Measurements from ENCODE around the gene TBC1D10B. TPM values are rescaled to one million over a fixed set of nuclear protein-coding genes. Genes with fewer than 3 reads are reported as not detected.

The TBC1D10B gene
- total RNA-seq, 6 experiments from 2014 or later = 7.9 to 12.3 (median 10.6) TPM

GRCh38 chr16:30377812-30378235 is 7.5 kb upstream of the TBC1D10B start:
- no peak for TF ChIP-seq POLR2A (IDR thresholded peaks at IDR 0.05)
- TF ChIP-seq CTCF (IDR thresholded peaks at IDR 0.05) = no peak
- DNase-seq = peak; percentile 87 to 90 (median 87)
- Histone ChIP-seq H3K4me1 (peaks cover 0 to 9% (median 3%) of the 10 kb centered on the region in 4 donors), H3K27me3 (no peaks in the 10 kb centered on the region), H3K27ac (peak overlapping the region; percentile 88 to 97 (median 96)), H3K9me3 (no peaks in the 10 kb centered on the region), H3K36me3 (no peaks in the 10 kb centered on the region), H3K4me3 (peak overlapping the region; percentile 60 to 69 (median 64))
- intact Hi-C loops (cut with DNase I) = no loop called here
- peak; percentile 34 to 58 (median 49) for ATAC-seq
- WGBS (ENCODE audit: insufficient coverage, low coverage, low lambda C conversion rate, missing lambda C conversion rate) = 7% methylated on average over 35 of the region's 39 CpGs

GRCh38 chr16:30377050-30377811 is 6.9 kb upstream of the TBC1D10B start:
- DNase-seq (no peak), ATAC-seq (no peak)
- no peaks in the 10 kb centered on the region for H3K27me3 ChIP-seq
- WGBS (ENCODE audit: insufficient coverage, low coverage, low lambda C conversion rate, missing lambda C conversion rate) = 51% methylated on average over 20 of the region's 29 CpGs
- H3K27ac ChIP-seq = peak overlapping the region; percentile 88 to 97 (median 96)
- peak overlapping the region; percentile 60 to 69 (median 64) for H3K4me3 ChIP-seq
- peaks cover 0 to 9% (median 3%) of the 10 kb centered on the region in 4 donors for H3K4me1 ChIP-seq
- H3K36me3 ChIP-seq = no peaks in the 10 kb centered on the region
- H3K9me3 ChIP-seq = no peaks in the 10 kb centered on the region
- no peak for TF ChIP-seq POLR2A (IDR thresholded peaks at IDR 0.05)
- TF ChIP-seq CTCF (IDR thresholded peaks at IDR 0.05) = no peak
- intact Hi-C loops (cut with DNase I) = no loop called here

GRCh38 chr16:30376461-30376902 is 6.2 kb upstream of the TBC1D10B start:
- DNase-seq (peak in 1 of 3 donors; percentile 21), ATAC-seq (no peak)
- Histone ChIP-seq H3K4me1 (peaks cover 0 to 9% (median 3%) of the 10 kb centered on the region in 4 donors), H3K36me3 (no peaks in the 10 kb centered on the region), H3K9me3 (no peaks in the 10 kb centered on the region), H3K27me3 (no peaks in the 10 kb centered on the region), H3K4me3 (no peak overlapping the region), H3K27ac (peak overlapping the region in 1 of 3 donors; percentile 97)
- intact Hi-C loops (cut with DNase I) = no loop called here
- WGBS (ENCODE audit: insufficient coverage, low coverage, low lambda C conversion rate, missing lambda C conversion rate) = 93% methylated on average over 3 of the region's 8 CpGs
- TF ChIP-seq POLR2A (IDR thresholded peaks at IDR 0.05) (no peak), CTCF (IDR thresholded peaks at IDR 0.05) (no peak)

- Histone ChIP-seq H3K9me3 (no peaks in the 10 kb centered on the region), H3K36me3 (no peaks in the 10 kb centered on the region), H3K4me3 (no peak overlapping the region), H3K27ac (no peak overlapping the region), H3K4me1 (peaks cover 0 to 13% (median 3%) of the 10 kb centered on the region in 4 donors), H3K27me3 (no peaks in the 10 kb centered on the region)
- intact Hi-C loops (cut with DNase I) = no loop called here
- 60% methylated on average over 1 of the region's 8 CpGs for WGBS (ENCODE audit: insufficient coverage, low coverage, low lambda C conversion rate, missing lambda C conversion rate)
- DNase-seq = peak in 1 of 3 donors; percentile 53
- ATAC-seq = no peak
- no peak for TF ChIP-seq POLR2A (IDR thresholded peaks at IDR 0.05)
- TF ChIP-seq CTCF (IDR thresholded peaks at IDR 0.05) = no peak
Observed at GRCh38 chr16:30375864-30376263, 5.6 kb upstream of the TBC1D10B start.

Data from right lobe of liver (tissue), 6 donors.